ENCODE measurements around the gene ANXA6. TPM values are rescaled to one million over a fixed set of nuclear protein-coding genes. Genes with fewer than 3 reads are reported as not detected.

The ANXA6 gene
- total RNA-seq, 1 donor from 2014 or later: 74.7 TPM

GRCh38 chr5:151062405-151063141 lies 95.0 kb downstream of the ANXA6 start:
- DNase-seq: no peak

- no peak for DNase-seq
Observed at GRCh38 chr5:151060742-151061141, 96.8 kb downstream of the ANXA6 start.

GRCh38 chr5:151058891-151059489 lies 98.6 kb downstream of the ANXA6 start:
- no peak for DNase-seq

GRCh38 chr5:151058301-151058700 lies 99.3 kb downstream of the ANXA6 start:
- DNase-seq: no peak

GRCh38 chr5:151056379-151057325 lies 100.9 kb downstream of the ANXA6 start:
- no peak for DNase-seq

GRCh38 chr5:151055336-151055735 lies 102.2 kb downstream of the ANXA6 start:
- no peak for DNase-seq

- DNase-seq: no peak
Observed at GRCh38 chr5:151054709-151055108, 102.9 kb downstream of the ANXA6 start.

GRCh38 chr5:151053796-151054462 lies 103.7 kb downstream of the ANXA6 start:
- no peak for DNase-seq

DNA sequence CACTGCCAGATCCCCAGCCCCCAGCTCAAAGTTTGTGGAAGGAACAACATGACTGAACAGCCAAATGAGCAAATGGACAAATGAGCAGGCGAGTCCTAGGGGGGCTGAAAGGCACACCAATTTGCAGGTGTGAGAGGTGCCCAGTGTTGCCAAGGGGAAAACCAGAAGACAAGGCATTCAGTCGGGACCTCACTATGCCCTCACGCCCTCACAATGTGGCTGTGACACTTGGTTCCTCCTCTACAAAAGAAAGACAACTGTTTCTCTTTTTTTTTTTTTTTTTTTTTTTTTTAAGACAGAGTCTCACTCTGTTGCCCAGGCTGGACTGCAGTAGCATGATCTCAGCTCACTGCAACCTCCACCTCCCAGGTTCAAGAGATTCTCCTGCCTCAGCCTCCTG lies 104.7 kb downstream of the ANXA6 start:
- DNase-seq: no peak

DNA sequence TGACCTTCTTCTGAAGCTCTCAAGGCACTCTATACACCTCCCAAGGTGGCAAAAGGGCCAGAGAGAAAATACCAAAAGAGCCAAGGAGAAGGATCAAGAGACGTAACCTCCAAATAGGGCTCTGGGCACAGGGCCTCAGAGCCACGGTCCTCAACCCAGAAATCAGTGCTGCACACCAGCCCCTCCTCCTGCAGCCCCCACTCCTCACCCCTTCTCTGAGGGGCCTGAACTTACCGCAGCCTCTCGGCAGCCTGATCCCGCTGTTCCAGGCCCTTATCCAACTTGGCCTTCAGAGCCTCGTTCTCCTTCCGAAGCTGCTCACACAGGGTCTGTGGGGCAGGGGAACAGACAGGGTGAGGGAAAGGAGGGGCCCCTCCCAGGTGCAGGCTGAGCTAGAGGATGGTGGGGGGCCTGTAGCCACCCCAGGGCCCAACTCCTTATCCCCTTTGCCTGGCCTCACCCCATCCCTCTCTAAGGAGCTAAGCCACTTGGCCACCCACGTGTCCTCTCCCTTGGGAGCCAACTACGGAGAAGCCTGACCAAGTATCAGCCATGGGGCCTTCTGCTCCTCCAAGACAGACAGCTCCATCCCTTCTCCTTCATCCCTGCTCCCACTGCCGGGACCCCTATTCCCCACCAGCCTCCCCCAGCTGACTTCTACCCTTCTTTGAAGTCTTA lies 105.5 kb downstream of the ANXA6 start:
- no peak for DNase-seq

DNA sequence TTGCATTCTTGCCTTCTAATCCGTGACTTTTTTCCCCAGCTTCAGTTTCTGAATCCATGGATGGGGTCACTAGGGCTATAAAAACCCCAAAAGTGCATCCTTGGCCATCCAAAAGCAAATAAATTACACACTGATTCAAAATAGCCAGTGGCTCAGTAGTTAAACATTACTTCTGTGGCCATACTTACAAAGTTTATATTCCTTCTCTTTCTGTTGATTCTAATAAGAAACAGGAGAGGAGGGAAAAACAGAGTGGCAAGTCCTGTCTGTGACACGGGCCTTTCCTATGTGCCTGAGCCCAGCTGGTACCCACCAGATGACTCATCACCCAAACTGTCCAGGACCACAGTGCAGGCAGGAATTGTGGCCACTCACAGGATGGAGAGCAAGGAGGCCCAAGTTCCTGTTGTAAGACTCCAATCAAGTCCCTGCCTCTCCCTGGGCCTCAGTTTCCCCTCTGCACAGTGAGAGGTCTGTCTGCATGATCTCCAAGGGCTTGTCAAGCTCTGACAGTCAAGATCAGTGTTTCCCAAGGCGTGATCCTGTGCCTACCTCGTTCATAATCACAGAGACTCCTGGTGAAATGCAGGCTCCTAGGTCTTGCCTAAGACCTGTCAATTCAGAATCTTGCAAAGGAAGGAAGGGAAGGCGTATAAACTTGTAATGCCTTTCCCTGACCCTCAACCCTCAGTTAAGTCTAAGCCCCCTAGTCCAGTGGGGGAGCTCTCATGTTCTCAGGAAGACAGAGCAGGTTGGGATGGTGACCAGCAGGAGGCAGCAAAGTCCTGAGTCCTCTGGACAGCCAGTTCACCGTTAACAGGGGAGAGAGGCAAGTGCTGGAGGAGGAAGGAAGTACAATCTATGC lies 106.3 kb downstream of the ANXA6 start:
- DNase-seq: peak; percentile 39

Other genes starting within 250 kb of the ANXA6 start
- gene GPX3, start 137.2 kb downstream of the ANXA6 start, total RNA-seq: 12.3 TPM
- gene TNIP1, start 76.7 kb downstream of the ANXA6 start, total RNA-seq: 18.1 TPM
- 0.78 TPM for gene CCDC69, start 66.3 kb upstream of the ANXA6 start, total RNA-seq
- gene GM2A, start 95.4 kb upstream of the ANXA6 start, total RNA-seq: 12.6 TPM
- not detected for gene SLC36A3, start 146.0 kb upstream of the ANXA6 start, total RNA-seq
- gene SLC36A2, start 189.8 kb upstream of the ANXA6 start, total RNA-seq: not detected

Measured in occipital lobe (tissue), 2 donors.